HG03280 (cell line): ENCODE data around the gene ZSWIM6.

Source experiments
- ATAC-seq: cut with Tn5 transposase; IDR thresholded peaks from one replicate; pipeline ENCODE4 v1.9.1; 2021; ENCODE audit warnings: mild to moderate bottlenecking, moderate library complexity; ENCODE audit not compliant: unreplicated experiment

ZSWIM6 gene

GRCh38 chr5:61330845-61331406 is 1.1 kb upstream of the ZSWIM6 start:
- peak; percentile 32 for ATAC-seq

DNA sequence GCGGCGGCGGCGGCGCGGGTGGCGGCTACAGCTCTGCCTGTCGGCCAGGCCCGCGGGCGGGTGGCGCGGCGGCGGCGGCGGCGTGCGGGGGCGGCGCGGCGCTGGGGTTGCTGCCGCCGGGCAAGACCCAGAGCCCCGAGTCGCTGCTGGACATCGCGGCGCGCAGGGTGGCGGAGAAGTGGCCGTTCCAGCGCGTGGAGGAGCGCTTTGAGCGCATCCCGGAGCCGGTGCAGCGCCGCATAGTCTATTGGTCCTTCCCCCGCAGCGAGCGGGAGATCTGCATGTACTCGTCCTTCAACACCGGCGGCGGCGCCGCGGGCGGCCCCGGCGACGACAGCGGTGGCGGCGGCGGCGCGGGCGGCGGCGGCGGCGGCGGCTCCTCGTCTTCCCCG is 296 bp downstream of the ZSWIM6 start:
- ATAC-seq: peak; percentile 3

DNA sequence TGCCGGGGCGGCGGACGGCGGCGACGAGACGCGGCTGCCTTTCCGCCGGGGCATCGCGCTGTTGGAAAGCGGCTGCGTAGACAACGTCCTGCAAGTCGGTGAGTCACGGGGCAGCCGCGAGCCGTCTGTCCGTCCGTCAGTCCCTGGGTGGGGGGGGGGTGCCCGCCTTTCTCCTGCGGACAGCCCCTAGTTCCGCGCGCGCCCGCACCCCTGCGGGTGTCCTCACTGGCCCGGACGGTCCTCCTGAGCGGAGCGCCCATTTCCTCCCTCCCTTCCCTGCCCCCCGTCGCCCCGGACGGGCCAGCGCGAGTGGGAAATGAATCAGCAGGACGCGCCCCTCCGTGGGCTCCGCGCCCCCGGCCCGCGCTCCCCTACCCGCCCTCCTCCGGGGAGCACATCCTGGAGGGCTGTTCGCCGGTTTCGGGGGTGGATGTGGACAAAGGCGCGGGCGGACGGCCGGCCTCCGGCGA is 828 bp downstream of the ZSWIM6 start:
- no peak for ATAC-seq

DNA sequence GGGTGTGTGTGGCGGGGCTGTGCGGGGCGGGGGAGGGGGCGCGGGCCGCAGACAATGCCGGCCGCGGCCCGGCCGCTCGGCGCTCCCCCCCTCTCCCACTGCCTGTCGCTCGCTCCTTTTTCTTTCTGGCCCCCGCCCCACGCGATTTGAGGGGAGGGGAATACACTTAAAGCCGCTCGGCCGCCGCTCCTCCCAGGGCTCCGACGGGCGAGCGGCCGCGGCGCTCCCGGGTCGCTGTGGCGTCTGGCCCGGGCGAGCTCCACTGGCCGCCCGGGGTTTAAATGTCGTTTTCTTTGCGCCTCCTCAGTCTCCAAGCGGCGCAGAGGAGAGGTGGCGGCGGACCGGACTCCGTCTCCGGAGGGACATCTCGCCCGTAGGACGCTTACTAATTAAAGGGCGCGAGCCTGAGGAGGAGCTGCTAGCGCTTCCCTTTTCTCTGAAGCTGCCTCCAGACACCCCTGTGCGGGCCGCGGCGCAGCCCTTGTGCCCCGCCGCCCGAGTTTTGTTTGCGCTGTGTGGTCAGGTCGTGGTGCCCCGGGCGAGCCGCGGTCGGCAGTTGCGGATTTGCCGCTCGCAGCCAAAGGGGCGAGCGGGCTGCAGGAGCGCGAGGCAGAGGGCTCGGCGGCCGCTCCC is 1.4 kb downstream of the ZSWIM6 start:
- no peak for ATAC-seq

- ATAC-seq: no peak
These were observed 2.2 kb downstream of the ZSWIM6 start for GRCh38 chr5:61333954-61334867.

DNA sequence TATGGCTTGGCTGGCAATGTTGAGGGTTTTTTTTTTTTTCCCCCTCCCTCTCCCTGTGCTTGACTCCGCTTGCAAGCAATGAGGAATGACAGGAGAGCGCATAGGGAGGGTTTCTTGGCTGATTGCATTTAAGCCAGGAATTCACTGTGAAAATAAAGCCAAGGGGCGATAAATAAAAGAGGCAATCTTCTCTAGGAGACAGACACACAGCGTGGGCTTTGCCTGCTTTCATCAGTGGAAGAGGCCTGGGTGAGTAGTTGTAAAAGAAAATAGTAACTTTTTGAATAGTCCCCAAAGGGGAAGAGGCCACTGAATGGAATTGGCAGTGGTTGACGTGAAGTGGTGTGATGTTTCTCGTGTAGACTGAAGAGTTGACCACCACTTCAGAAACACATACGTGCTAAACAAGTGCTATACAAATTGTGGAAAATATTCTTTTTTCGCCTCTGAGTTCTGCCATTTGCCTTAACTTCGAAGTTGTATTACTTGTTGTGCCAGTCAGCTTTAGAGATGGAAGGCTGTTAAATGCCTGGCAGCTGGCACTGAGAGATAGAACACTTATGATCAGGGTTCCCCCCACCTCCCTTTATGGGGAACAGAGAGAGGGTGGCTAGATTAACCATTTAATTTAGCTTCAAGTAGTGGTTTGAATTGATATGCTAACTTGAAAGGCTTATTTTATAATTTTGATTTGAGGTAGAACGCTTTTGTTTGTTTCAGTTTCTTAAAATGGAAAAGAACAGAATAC is 3.0 kb downstream of the ZSWIM6 start:
- ATAC-seq: no peak

GRCh38 chr5:61339764-61340163 is 7.7 kb downstream of the ZSWIM6 start:
- ATAC-seq: no peak

DNA sequence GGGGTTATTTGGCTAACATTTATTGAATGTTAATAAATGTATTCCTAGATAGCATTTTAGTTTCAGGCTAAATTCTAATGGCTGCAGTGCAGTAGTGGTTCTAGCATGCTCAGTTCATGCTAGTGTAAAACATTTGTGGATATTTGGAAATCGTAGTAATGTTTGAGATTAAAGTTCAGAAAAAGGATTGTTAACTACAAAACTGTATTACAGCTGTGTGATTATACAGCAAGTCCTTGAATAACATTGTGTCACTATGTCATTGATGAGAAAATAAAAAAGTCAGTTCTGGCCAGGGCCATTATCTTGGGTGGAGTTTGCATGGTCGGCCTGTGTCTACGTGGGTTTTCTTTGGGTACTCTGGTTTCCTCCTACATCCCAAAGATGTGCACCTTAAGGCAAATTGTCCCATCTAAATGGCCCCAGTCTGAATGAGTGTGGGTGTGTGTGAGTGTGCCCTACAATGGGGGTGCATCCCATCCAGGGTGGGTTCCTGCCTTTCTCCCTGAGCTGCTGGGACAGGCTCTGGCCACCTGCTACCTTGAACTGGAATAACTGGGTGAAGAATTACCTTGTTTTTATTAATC is 8.8 kb downstream of the ZSWIM6 start:
- ATAC-seq: no peak

GRCh38 chr5:61342071-61342501 is 10.0 kb downstream of the ZSWIM6 start:
- ATAC-seq: no peak

DNA sequence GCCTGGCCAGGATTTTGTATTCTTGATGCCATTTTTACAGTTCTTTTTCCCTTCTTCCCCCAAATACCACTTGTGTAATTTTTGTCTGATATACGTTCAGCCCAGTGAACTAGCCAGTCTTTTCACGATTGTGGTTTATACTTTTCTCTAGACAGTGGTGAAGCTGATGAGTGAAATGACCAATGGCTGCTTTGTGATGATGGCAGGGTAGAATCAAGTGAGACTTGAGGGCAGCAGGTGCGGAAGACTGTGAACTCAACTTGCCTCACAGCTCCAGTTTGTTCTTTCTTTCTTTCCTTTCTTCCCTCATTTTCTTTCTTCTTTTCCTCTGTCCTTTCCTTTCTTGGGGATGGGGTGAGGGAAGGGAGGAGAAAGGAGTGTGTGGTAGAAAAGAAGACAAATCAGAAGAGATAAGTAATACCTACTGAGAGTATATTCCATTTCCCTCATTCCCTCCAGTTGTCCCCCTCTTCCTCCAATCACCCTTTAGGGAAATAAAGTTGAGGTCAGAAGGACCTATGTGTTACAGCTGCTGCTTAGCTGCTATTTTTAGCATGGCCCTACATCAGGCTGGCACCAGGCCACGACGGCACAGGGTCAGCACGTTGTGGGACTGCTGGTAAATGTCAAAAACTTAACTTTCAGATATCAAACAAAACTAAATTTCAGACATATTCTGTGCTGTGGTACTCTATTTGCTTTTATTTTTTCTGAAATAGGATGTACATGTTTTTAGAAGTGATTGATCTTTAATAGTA is 12.3 kb downstream of the ZSWIM6 start:
- no peak for ATAC-seq

GRCh38 chr5:61346511-61346910 is 14.5 kb downstream of the ZSWIM6 start:
- ATAC-seq: no peak

DNA sequence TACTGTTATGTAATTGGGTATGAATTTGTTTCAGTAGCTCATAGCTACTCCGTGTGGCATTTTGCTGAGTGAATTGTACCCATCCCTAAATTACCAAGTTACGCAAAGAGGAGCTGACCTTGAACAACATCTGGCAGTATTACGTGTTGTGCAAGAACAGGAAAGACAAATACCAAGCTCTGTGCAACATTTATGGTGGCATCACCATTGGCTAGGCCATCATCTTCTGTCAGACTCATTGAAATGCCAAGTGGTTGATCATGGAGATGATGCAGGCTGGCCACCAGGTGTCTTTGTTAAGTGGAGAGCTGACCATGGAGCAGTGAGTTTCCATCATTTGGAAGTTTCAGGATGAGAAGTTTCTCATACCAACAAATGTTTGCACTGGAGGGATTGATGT is 15.0 kb downstream of the ZSWIM6 start:
- ATAC-seq: no peak

DNA sequence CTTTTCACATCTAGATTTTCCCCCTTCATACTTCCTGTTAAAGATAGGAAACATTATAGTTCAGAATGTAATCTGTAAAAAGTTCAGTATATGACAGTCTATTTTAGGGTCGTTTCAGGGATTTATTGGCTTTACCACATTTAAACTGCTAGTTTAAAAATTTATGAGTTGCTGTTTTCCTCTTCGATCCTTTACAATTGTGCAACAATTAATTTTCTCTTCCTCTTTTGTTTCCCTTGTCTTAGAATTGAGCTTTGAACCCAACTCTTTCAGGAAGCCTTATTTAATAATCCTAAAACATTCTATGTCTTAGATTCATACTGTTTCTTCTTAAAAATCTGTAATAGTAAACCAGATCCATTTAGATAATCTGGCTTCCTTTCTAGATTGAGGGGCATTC is 16.4 kb downstream of the ZSWIM6 start:
- ATAC-seq: no peak

- ATAC-seq: no peak
These were observed 17.9 kb downstream of the ZSWIM6 start for GRCh38 chr5:61349935-61350334.

DNA sequence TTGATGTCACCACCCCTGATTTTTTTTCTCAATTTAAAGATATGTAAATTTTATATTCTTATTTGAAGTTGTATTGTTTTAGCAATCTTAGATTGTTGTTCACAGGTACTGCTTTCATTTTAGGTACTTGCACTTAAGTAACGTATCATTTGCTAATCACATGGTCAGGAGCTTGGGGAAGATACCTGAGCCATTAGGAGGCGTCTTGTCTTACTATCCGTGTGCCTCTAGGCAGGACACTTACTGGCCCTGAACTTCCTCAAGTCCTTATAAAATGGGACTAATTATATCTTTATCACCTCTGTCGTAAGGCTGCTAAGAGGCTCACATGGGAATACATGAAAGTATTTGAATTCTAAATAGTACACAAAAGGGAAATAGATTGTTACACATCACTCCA is 18.5 kb downstream of the ZSWIM6 start:
- ATAC-seq: no peak

- ATAC-seq: no peak
These were observed 19.7 kb downstream of the ZSWIM6 start for GRCh38 chr5:61351733-61352132.

DNA sequence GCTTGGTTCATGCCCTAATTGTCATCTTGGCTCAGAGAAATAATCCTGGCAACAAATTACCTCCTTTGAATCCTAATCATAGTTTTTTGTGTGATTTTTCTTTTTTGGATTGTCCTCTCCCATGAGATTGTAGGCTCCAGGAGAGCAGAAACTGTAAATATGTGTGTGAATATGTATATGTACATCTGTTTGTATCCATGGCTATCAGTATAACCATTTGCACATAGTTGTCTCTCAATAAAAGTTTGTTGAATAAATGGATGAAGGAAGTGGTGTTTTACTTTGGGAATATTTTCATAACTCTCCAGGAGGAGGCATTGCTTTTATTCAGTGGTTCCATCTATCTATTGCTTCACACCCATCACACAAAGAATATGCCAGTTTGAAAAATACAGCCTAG is 20.1 kb downstream of the ZSWIM6 start:
- no peak for ATAC-seq

- ATAC-seq: no peak
These were observed 20.6 kb downstream of the ZSWIM6 start for GRCh38 chr5:61352612-61353156.

DNA sequence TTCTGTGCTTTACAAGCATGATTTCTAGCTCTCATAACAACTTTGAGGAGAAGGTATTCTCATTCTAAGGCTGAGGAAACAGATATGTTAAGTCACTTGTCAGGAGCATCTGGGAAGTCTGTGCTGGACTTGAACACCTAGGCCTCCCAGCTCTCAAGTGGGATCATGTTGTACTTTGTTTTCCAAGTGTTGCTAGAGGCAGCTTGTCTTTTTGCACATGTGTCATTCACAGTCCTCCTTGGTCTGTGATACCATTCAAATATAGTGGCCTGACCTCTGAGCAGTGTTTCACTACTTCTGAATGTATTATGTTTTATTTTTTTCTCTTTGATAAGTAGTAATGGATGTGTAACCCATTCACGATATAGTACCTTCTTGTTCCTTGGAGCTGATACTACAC is 21.2 kb downstream of the ZSWIM6 start:
- ATAC-seq: no peak

- no peak for ATAC-seq
These were observed 22.1 kb downstream of the ZSWIM6 start for GRCh38 chr5:61354199-61354598.
